GM21825 (cell line): Measurements from ENCODE around the gene XXYLT1.
"Not testable (repeated sequence)": the region's sequence is repeated elsewhere in the genome, so short reads cannot be mapped to it uniquely, and the experiment has no call there.

Experiments
- ATAC-seq: cut with Tn5 transposase; IDR thresholded peaks from one replicate; pipeline ENCODE4 v1.9.1; 2021; ENCODE audit warnings: mild to moderate bottlenecking, moderate library complexity; ENCODE audit not compliant: unreplicated experiment

XXYLT1 gene

GRCh38 chr3:195116407-195117185 lies 154.4 kb downstream of the XXYLT1 start:
- ATAC-seq, result no peak

DNA sequence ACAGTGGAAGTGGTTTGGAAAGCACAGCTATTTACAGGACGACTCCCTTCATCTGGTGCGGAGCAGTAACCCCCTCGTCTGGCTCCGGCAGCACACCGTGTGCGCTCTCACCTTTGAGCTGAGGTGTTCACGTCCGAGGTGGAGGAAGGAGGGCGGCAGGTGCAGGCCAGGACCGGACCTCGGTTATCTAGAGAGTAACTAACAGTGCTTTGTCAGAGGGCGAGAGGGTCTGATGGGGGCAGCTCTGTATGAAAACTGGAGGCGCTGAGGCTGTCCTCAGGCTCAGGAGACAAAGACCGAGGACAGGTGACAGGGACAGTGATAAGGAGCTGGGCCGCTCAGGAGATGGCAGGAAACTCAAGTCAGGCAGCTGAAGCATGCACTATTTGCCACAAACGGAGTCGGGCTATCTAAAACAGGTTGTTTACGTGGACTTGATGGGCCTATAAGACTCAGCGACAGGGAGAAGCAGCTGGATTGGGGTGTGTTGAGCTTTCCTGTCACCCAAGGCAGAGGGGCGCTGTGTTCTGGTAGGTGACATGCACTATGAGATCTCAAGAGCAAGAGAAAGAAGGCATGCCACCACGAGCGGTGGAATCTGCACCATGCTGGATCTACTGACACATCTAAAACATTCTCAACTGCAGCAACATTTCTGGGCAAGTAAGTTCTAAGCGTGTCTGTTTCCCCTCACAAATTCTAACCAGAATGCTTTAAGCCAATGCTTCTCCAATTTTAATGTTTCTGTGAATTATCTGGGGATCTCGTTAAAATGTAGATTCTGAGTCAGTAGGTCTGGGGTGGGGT lies 155.2 kb downstream of the XXYLT1 start:
- no peak for ATAC-seq

DNA sequence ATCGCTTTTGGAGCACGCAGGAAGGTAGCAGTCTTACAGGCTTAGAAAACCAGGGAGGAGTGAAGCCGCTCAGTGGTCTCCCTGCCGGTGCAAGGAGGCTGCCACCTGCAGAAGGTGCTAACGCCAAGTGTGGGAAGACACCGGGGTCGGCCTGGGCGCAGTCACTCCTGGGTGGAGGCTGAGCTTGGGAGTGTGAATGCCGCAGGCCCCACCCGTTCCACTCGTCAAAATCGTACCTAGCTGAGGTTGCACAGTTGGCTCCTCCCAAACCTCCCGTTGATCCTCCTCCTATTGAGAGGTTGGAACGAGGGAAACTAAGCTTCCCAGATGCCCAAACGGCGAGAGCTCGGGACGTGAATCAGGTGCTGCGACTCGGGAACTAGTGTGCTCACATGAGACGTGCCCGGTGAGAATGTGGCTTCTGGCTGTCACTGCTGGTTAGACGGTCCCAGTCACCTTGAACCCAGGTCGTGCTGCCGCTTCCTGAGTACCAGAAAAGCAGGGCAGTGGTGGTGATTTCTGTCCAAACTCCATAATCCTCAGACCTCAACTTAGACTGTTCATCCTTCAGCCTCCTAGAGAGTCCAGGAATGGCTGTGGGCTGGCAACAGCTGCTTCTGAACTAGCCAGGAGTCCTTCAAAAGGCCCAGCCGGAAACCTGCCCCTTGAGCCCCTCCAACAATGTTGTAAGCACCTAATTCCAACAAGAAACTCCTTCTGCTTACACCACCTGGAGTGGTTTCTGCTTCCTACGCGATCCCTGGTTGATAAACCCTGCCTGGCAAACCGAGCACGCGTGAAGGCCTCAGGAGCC lies 156.0 kb downstream of the XXYLT1 start:
- no peak for ATAC-seq

DNA sequence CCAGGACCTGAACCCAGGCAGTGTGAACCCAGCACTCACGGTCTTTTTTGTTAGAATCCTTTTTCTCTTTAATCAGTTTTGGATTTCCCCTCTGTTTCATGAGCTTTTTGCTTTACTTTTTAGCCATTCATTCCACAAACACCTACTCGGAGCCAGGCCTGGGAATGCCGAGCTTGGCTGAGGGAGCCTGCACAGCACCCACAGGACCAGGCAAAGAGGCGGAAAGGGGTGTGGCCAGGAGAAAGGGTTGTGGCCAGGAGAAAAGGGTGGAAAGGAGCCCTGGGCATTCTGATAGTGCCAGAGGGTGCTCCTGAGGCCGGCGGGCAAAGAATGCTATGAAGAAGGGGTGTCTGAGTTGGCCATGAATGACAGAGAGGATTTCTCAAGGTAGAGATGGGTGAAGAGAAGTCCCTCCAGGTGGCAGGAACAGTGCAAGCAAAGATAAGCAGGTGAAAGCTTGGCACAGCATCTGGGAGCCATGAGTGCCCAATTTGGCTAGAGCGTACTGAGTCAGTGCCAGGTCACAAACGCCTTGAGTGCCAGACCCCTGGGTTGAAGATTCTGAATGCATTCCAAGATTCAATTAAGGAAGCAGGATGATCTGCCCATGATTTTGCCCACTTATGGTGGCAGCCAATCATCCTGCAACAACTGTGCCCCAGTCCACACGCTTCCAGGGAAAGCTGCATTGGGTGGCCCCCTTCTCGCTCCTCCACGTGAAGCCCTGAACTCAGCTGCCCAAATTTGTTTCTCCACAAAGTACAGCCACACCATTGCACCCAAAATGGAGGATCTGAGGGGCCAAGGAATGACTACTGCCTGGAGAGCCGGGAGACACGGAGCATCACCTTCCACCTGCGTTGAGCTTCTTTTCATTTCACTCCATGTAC lies 157.2 kb downstream of the XXYLT1 start:
- ATAC-seq, result no peak

DNA sequence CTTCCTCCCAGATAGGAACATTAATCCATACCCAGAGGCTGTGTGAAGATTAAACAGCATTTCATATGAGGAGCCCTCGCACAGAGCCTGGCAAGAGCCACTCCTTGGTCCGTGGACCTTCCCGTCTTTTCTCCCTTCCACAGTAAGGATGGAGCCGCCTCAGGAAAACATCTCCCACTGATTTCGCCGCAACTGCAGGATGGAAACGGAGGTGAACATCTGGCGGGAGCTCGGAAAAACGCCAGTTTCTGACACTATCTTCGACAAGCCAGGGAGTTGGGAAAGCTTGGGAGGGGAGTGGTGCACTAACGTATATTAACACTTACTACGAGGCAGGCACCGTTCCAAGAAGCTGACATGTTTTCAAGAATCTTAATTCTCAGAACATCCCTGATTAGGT lies 157.9 kb downstream of the XXYLT1 start:
- no peak for ATAC-seq

DNA sequence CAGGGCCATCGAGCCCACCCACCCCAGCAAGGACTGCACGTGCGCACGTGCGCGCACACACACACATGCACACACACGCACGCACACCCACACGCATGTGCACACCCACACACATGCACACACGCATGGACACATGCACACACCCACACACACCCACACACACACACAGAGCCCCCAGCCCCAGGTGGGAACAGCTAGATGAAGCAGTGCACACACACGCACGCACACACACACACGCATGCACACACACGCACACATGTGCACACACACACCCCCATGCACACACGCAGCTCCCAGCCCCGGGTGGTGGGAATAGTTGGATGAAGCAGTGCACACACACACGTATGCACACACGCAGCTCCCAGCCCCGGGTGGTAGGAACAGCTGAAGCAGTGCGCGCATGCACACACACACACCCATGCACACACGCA lies 158.6 kb downstream of the XXYLT1 start:
- no peak for ATAC-seq

DNA sequence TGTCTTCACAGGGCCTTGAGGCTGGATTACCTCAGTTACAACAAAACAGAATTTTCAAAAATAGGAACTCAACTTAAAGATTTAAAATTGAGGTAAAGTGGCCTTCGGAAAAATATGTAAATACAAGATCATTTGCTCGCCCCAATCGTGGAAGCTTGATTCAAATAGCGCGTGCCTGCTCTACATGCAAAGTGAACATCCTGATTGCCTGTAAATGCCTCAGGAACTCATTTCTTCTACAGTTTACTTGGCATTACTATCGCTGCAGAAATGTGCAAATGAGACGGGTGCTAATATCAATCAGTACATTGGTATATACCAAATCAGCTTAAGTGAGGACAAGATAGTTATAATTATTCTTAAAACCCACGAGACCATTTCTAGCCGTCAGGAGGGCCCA lies 159.2 kb downstream of the XXYLT1 start:
- ATAC-seq, result no peak

GRCh38 chr3:195111319-195111705 lies 159.6 kb downstream of the XXYLT1 start:
- ATAC-seq, result no peak

GRCh38 chr3:195110647-195111318 lies 160.2 kb downstream of the XXYLT1 start:
- ATAC-seq, result no peak

DNA sequence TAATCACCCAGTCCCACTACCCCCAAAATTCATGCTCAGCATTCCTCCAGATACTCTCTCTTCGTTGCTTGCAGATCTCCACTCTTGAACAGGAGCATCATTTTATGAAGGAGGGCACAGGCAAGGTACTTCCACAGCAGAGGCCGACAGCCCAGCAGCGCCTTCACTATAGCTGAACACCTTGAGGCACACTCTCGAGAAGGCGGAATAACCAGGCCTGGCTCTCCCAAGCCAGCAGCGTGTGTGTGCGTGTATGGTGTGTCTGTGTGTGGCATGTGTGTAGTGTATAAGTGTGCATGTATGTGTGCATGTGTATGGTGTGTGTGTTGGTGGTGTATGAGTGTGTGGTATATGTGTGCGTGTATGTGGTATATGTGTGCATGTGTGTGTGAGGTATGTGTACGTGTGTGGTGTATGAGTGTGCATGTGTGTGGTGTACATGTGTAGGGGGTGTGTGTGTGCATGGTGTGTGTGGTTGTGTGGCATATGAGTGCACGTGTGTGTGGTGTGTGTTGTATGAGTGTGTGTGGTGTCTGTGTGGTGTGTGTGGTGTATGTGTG lies 161.8 kb downstream of the XXYLT1 start:
- ATAC-seq, result no peak

GRCh38 chr3:195107593-195107992 lies 163.4 kb downstream of the XXYLT1 start:
- ATAC-seq, result no peak

- ATAC-seq, result not testable (repeated sequence)
Observed at GRCh38 chr3:195107031-195107430, 163.9 kb downstream of the XXYLT1 start.

DNA sequence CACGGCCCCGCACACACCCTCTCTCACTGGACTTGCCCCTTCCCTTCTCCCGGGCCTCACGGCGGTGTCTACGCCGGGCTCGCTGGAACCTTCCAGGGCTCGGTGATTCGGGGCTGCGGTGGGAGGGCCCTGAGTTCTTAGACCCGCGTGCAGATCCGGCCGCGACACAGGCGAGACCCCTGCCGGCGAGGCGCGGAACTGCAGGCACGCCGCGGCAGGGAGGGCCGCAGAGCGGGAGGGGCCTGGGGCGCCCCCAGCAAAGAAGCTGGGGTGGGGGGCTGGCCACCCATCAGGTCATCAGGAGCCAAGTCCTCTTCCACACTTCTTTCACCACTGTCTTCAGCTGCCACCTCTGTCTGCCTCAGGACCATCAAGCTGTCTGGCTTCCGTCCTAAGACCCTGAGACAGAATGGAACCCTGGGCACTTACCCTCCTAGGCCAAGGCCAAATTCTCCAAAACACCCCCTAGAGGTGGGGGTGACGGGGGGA lies 164.5 kb downstream of the XXYLT1 start:
- no peak for ATAC-seq

DNA sequence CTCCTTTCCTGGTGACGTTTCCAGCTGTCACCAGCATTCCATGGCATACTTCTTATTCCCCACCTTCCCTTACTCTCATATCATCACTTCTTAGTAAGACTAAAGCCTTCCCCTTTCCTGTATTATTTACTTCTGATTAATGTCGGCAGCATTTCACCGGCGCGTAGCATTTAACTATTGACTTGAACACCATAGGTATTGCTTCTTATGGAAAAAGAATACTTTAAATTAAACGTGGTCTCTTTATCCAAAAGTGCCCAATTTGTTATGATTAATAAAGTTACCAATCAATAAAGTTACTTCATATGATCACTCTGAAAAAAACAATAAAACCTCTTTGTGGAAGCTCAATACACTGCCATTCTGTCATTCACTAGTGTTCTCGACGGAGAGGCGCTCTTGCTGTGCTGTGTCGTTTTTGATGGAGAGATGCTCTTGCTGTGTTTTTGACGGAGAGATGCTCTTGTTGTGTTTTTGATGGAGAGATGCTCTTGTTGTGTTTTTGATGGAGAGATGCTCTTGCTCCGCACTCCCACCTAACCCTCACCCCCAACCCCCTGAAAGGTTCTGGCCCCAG lies 165.0 kb downstream of the XXYLT1 start:
- no peak for ATAC-seq

GRCh38 chr3:195105389-195105788 lies 165.6 kb downstream of the XXYLT1 start:
- ATAC-seq, result no peak

DNA sequence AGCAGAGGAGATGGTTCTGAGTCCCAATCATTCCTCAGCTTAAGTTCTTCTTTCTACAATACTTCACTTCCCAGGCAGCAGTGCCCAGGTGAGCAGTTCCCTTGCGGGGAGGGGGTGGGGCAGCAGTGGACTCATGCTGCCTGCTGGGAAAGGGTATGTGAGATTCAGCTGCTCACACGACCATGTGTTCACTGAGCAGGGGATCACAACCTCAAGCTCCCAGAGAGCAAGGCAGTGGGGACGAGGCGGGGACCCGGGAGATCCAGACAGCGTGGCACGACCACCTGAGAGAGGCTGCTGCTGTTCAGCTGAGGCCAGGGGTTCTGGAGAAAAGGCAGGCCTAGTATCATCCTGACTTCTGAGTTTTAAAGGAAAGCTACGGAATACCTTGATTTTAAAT lies 166.6 kb downstream of the XXYLT1 start:
- ATAC-seq, result no peak

DNA sequence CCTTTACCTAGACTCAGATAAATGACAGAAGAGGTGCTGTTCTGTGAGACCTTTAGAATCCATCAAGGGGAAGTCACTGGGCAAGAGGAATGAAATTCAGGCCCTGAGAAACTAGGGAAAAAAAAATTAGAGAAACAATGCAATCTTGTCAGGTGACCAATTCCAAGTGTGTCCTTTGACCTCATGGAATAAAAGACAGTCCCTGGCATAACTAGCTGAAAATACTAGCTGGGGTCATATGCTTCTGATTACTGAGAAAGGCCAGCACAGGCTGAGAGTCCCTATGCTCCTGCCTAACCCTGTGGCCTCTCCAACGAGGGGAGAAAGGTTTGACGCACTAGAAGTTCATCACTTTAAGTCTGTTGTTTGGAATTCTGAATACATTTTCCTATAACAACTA lies 167.3 kb downstream of the XXYLT1 start:
- no peak for ATAC-seq

- ATAC-seq, result no peak
Observed at GRCh38 chr3:195102609-195103467, 168.1 kb downstream of the XXYLT1 start.
